Fibroblast of villous mesenchyme (primary cell): ENCODE measurements around the gene MRPL51. TPM values are rescaled to one million over a fixed set of nuclear protein-coding genes. Genes with fewer than 3 reads are reported as not detected.
A peak's percentile ranks its signal among the peaks of the same experiment; 100 is the strongest.
"Not testable (repeated sequence)": the region's sequence is repeated elsewhere in the genome, so short reads cannot be mapped to it uniquely, and the experiment has no call there.

ENCODE experiments used
- DNase-seq: peaks from one replicate; pipeline ENCODE4 v3.0.0-alpha.2; 2010; ENCODE audit warnings: low read depth
- H3K4me3 ChIP-seq: 2 replicates; pipeline ENCODE4 v1.5.1; 2011; ENCODE audit warnings: low read depth, mild to moderate bottlenecking, low read length
- total RNA-seq: library from RNA; depleted of rRNA; stranded (reverse); fragments of >200 nt; gene quantifications from 2 replicates; pipeline ENCODE4 v1.2.3, GENCODE V29; 2012
- TF ChIP-seq, protein P1 (sequence below): IDR thresholded peaks from 2 replicates; pipeline ENCODE4 v1.5.1; 2012; ENCODE audit warnings: low read depth, mild to moderate bottlenecking, low read length; ENCODE audit not compliant: insufficient read depth

Gene MRPL51
- total RNA-seq, 1 donor: 86.8 TPM

DNA sequence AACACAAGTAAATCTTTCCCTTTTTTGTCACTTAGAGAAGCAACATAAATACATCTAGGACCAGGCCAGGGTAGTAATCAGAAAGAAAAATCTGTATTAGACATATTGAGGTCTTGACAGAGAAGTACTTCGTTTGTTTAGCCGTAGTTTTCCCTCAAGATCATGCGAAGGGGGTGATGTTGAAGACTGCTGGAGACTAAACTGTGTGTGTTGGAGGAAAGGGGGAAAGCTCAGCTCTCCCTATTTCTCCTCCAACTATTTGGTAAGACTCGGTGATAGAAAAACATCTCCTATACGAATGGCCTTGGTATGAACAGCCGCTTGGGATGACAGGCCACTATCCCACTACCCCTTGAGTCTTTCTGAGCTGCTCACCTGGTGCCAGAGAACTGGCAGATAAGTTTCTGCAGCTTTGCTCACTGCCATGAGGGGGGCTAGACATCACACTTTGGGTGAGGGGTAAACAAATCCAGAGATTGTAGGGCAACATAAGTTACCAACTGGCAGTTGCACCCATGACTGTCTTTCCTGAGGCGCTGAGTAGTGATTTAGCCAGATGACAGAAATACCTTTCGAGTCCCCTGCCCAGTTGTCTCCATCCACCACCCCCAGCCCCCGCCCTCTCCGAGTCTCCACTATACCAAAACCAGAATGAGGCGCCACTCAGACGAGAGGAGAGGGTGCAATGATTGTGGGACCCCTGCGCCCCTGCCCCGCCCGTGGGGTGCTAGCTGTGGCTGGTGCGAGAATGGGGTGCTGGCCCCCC lies 23.3 kb downstream of the MRPL51 start:
- DNase-seq: no peak
- TF ChIP-seq, protein P1, sequence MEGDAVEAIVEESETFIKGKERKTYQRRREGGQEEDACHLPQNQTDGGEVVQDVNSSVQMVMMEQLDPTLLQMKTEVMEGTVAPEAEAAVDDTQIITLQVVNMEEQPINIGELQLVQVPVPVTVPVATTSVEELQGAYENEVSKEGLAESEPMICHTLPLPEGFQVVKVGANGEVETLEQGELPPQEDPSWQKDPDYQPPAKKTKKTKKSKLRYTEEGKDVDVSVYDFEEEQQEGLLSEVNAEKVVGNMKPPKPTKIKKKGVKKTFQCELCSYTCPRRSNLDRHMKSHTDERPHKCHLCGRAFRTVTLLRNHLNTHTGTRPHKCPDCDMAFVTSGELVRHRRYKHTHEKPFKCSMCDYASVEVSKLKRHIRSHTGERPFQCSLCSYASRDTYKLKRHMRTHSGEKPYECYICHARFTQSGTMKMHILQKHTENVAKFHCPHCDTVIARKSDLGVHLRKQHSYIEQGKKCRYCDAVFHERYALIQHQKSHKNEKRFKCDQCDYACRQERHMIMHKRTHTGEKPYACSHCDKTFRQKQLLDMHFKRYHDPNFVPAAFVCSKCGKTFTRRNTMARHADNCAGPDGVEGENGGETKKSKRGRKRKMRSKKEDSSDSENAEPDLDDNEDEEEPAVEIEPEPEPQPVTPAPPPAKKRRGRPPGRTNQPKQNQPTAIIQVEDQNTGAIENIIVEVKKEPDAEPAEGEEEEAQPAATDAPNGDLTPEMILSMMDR: no peak

GRCh38 chr12:6469092-6469491 lies 24.0 kb downstream of the MRPL51 start:
- no peak for DNase-seq
- TF ChIP-seq, protein P1: no peak
- H3K4me3 ChIP-seq: peak overlapping the region; percentile 78

More for the DNA sequence above, 23.3 kb downstream of the MRPL51 start:
- peak overlapping the region; percentile 78 for H3K4me3 ChIP-seq

GRCh38 chr12:6468283-6468575 lies 24.8 kb downstream of the MRPL51 start:
- DNase-seq: no peak
- no peak overlapping the region for H3K4me3 ChIP-seq
- TF ChIP-seq, protein P1: no peak

GRCh38 chr12:6467571-6468282 lies 25.3 kb downstream of the MRPL51 start:
- H3K4me3 ChIP-seq, DNase-seq: not testable (repeated sequence)

DNA sequence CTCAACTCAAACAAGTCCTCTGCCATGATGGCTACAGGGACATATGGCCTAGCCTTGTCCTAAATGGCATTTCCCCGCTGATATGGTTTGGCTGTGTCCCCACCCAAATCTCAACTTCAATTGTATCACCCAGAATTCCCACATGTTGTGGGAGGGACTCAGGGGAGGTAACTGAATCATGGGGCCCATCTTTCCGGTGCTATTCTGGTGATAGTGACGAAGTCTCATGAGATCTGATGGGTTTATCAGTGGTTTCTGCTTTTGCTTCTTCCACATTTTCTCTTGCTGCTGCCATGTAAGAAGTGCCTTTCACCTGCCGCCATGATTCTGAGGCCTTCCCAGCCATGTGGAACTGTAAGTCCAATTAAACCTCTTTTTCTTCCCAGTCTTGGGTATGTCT lies 26.3 kb downstream of the MRPL51 start:
- not testable (repeated sequence) for DNase-seq, H3K4me3 ChIP-seq

DNA sequence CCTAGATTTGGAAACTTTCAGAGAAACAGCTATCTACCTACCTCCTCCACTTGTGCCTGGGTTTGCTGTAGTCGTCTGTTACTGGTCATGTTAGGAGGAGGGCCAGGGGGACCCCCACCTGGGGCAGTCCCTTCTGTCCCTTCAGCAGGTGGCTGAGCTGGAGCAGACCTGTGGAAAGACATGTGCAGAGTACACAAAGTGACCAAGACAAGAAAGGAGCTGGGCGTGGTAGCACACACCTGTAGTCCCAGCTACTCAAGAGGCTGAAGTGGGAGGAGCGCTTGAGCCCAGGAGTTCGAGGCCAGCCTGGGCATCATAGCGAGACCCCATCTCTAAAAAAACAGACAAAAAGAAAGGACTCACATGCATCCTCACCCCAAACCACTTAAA lies 26.9 kb downstream of the MRPL51 start:
- TF ChIP-seq, protein P1: no peak
- no peak for DNase-seq
- no peak overlapping the region for H3K4me3 ChIP-seq

GRCh38 chr12:6465467-6466183 lies 27.4 kb downstream of the MRPL51 start:
- TF ChIP-seq, protein P1: peak; percentile 95
- DNase-seq: peak; percentile 78
- no peak overlapping the region for H3K4me3 ChIP-seq
